Fibroblast of gingiva (primary cell): ENCODE results near the gene TYSND1.
"Not testable (repeated sequence)": the region's sequence is repeated elsewhere in the genome, so short reads cannot be mapped to it uniquely, and the experiment has no call there.

Source experiments
- DNase-seq: peaks from one replicate; pipeline ENCODE4 v3.0.0-alpha.2; 2011; ENCODE audit warnings: low read depth

The TYSND1 gene

DNA sequence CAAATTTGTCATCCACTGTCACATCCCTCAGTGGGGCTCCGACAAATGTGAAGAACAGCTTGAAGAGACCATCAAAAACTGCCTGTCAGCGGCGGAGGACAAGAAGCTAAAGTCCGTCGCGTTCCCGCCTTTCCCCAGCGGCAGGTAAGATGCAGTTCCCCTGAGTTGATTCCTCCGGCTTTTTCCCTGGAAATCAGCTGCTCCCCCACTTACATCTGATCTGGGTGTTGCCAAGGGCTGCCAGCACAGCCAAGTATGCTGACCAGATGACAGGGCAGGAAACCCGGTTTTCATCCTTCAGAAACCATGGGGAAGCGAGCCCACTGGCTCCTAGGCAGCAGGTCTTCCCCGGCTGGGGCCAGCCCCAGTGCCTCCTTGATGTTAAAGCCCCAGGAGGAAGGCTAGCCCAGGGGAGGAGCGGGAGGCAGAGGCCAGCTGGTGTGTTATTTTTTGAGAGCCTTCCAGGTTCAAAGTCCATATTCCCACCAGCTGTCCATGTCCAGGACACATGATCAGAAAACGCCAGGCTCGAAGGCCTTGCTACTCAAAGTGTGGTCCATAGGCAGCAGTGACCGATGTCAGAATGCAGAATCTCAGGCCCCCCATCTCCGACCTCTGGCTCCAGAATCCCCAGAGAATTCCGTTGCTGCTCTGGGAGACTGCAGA lies 37.3 kb downstream of the TYSND1 start:
- DNase-seq = no peak

GRCh38 chr10:70106958-70107791 lies 39.3 kb downstream of the TYSND1 start:
- no peak for DNase-seq

- no peak for DNase-seq
Observed at GRCh38 chr10:70101668-70102067, 44.8 kb downstream of the TYSND1 start.

- DNase-seq = not testable (repeated sequence)
Observed at GRCh38 chr10:70101068-70101562, 45.4 kb downstream of the TYSND1 start.

DNA sequence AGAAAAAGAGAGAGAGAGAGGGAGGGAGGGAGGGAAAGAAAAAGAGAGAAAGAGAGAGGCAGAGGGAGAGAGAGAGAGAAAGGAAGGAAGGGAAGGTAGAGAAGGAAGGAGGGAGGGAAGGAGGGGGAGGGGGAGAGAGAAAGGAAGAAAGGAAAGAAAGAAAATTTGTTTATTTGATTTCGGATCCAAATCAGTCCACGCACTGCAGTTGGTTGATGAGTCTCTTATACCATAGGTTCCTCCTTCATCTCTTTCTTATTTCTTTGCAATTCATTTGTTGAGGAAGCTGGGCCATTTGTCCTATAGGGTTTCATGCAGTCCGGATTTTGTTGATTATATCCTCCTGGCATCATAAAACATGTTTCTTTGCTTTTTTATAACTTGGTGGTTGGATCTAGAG lies 48.2 kb downstream of the TYSND1 start:
- DNase-seq = no peak

GRCh38 chr10:70097459-70097858 lies 49.0 kb downstream of the TYSND1 start:
- DNase-seq = no peak

- no peak for DNase-seq
Observed at GRCh38 chr10:70096705-70097420, 49.6 kb downstream of the TYSND1 start.

DNA sequence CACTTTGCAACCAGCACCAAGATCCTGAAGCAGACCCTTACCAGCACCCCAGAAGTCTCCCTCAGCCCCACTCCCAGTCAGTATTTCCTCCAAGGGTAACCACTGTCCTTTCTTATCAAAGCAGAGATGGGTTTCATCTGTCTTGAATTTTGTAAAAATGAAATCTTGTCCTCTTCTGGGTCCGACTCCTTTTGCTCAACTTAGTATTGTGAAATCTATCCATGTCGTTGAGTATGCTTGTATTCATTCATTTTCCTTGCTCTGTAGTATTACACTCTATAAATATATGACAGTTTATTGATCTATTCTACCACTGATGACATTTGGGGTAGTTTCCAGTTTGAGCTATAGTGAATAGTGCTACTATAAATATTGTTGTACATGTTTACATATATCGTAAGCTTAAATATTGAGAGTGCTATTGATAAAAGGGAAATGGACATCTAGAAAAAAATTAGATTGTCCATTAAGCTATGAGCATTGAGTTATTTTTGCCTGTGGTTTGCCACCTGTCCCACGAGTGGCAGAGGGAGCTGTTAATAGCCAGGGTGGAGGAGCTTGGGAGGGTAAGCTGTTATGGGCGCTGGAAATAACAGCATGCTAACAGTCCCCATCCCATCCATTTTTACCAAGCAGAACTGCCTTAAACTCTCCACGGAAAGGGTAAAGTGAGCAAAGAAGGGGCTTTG lies 50.3 kb downstream of the TYSND1 start:
- DNase-seq = no peak

- no peak for DNase-seq
Observed at GRCh38 chr10:70094250-70094649, 52.2 kb downstream of the TYSND1 start.

- DNase-seq = no peak
Observed at GRCh38 chr10:70093335-70093944, 53.1 kb downstream of the TYSND1 start.

DNA sequence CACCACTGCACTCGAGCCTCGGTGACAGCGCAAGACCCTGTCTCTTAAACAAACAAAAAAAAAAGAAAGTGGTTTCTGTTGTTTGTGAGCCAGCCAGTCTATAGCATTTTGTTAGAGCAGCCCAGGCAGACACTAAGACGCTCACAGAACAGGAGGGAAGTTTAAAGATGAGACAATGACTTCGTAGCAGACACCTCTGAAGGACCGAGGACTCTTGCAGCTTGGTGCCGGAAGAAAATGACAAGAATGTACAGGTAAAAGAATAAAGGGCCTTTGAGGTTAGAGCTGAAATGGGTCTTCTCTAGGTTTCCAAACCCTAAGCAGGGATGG lies 54.1 kb downstream of the TYSND1 start:
- no peak for DNase-seq

- no peak for DNase-seq
Observed at GRCh38 chr10:70090951-70091350, 55.5 kb downstream of the TYSND1 start.

DNA sequence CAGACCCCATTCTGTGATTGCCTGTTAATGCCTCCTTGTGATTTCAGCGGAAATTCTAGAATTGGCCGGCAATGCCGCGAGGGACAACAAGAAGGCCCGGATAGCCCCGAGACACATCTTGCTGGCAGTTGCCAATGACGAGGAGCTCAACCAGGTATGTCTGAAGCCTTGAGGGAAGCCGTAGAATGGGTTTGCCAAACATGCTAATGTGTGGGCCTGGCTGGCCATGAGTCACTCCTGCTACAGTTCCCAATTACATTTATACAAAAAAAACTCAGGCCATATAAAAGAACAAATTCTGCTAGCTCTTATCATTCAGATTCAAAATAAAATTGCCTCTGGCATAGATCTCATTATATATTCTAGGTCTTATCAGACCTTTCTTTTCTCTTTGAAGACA lies 56.5 kb downstream of the TYSND1 start:
- no peak for DNase-seq

DNA sequence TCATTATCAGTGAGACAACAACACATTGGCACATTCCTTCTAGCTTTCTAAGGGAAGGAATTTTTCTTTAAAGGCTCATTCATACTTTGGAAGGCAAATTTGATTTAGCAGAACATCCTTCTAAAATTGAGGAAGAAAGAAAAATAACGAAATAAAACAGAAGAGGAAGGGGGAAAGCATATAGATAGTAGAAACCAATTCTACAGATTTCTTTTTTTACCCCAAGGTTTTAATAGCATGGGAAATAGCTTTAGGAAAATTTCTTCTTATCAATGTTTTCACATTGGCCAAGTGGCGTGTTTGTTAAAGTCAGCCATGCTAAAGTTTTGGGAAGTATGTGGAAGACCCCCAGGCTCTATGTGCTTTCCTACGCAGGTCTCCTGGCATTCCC lies 58.2 kb downstream of the TYSND1 start:
- DNase-seq = no peak
